Gastrocnemius medialis (tissue), 4 donors: ENCODE results near the gene FANCB. TPM values are rescaled to one million over a fixed set of nuclear protein-coding genes. Genes with fewer than 3 reads are reported as not detected.

ENCODE experiments used
- ATAC-seq, 2 donors: fragments of 150-250 bp; one replicate each; pipeline ENCODE4 v1.9.1; 2016
- DNase-seq, 2 donors: peaks; one replicate each; pipeline ENCODE4 v3.0.0-alpha.2; 2019
- H3K27ac ChIP-seq, 4 donors: fragments of 200-600 bp; sonication (generic); 1 replicate in 1 of 4; 2 replicates in 3 of 4; pipeline ENCODE4 v1.5.1; 2016 to 2018; ENCODE audit warnings: mild to moderate bottlenecking in 2 of 4, moderate library complexity in 1 of 4
- H3K27me3 ChIP-seq, 3 donors: fragments of 200-600 bp; sonication (generic) in 2 of 3; 1 replicate in 1 of 3; 2 replicates in 2 of 3; pipeline versions ENCODE4 v1.5.1 to v1.6.0; 2016 to 2019; ENCODE audit warnings: mild to moderate bottlenecking in 1 of 3, moderate library complexity in 1 of 3
- H3K36me3 ChIP-seq, 2 donors: fragments of 200-600 bp; sonication (generic) in 1 of 2; one replicate each; pipeline ENCODE4 v1.5.1; 2017 to 2018
- H3K4me1 ChIP-seq, 2 donors: fragments of 200-600 bp; sonication (generic) in 1 of 2; one replicate each; pipeline ENCODE4 v1.5.1; 2016 to 2017; ENCODE audit warnings: mild to moderate bottlenecking in 2 of 2
- H3K4me3 ChIP-seq, 4 donors: fragments of 200-600 bp; sonication (generic) in 3 of 4; 1 replicate in 1 of 4; 2 replicates in 3 of 4; pipeline ENCODE4 v1.5.1; 2016 to 2019; ENCODE audit warnings: mild to moderate bottlenecking in 2 of 4
- H3K9me3 ChIP-seq, 3 donors: fragments of 200-600 bp; sonication (generic) in 2 of 3; 1 replicate in 1 of 3; 2 replicates in 2 of 3; pipeline ENCODE4 v1.5.1; 2016 to 2019
- POLR2A ChIP-seq, 2 donors: fragments of 450-650 bp; IDR thresholded peaks; one replicate each; pipeline ENCODE4 v1.6.1; 2017; ENCODE audit warnings: antibody characterized with exemption in 2 of 2, mild to moderate bottlenecking in 2 of 2, moderate library complexity in 2 of 2
- in situ Hi-C, 4 donors: fragments of 200-750 bp; cut with MboI; loops; one replicate each; pipeline versions ENCODE4 v1.15.0 to v1.8.0; 2017; ENCODE audit warnings: low sequenced_read_pairs in 4 of 4
- intact Hi-C: fragments of 100-400 bp; cut with DNase I; formaldehyde crosslinking; loops from one replicate; pipeline ENCODE4 v1.15.1; 2023; ENCODE audit warnings: low total_unique reads
- total RNA-seq, 4 donors: library from RNA; depleted of rRNA; stranded (reverse); fragments of >200 nt; gene quantifications; one replicate each; pipeline versions ENCODE4 v1.1.0 to v1.2.3, GENCODE V29; 2016
- TF ChIP-seq, protein P1 (sequence below), 5 experiments: fragments of 450-650 bp in 3 of 5; fragments of 200-600 bp in 2 of 5; sonication (generic) in 2 of 5; IDR thresholded peaks in 4 of 5; conservative IDR thresholded peaks in 1 of 5; 1 replicate in 4 of 5; 2 replicates in 1 of 5; pipeline ENCODE4 v1.5.1; 2016 to 2019; ENCODE audit warnings: antibody characterized with exemption in 5 of 5, mild to moderate bottlenecking in 3 of 5, moderate library complexity in 3 of 5

Gene FANCB
- total RNA-seq, 4 donors from 2014 or later: 0.11 to 0.41 (median 0.16) TPM; not detected in 1

DNA sequence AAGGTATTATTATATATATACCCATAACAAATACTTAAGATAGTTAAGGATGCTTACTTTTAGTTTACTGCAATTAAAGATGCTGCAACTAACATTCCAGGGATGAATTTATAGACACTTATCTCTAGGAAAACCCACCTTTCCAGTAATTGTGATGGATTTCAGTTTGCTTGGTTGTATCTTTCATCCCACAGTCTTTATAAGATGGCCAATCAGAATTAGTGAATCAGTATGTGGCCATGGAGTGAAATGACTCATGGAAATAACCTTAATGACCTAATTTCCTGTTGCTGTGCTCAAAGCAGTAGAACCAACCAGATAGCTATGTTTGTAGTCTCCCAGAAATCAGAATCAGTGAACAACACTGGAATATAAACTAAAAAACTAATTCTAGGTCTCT, 26.7 kb upstream of the FANCB start:
- TF ChIP-seq, protein P1, sequence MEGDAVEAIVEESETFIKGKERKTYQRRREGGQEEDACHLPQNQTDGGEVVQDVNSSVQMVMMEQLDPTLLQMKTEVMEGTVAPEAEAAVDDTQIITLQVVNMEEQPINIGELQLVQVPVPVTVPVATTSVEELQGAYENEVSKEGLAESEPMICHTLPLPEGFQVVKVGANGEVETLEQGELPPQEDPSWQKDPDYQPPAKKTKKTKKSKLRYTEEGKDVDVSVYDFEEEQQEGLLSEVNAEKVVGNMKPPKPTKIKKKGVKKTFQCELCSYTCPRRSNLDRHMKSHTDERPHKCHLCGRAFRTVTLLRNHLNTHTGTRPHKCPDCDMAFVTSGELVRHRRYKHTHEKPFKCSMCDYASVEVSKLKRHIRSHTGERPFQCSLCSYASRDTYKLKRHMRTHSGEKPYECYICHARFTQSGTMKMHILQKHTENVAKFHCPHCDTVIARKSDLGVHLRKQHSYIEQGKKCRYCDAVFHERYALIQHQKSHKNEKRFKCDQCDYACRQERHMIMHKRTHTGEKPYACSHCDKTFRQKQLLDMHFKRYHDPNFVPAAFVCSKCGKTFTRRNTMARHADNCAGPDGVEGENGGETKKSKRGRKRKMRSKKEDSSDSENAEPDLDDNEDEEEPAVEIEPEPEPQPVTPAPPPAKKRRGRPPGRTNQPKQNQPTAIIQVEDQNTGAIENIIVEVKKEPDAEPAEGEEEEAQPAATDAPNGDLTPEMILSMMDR (IDR thresholded peaks at IDR 0.05 in 4 of 5, conservative IDR thresholded peaks at IDR 0.05 in 1 of 5): no peak
- no peak for TF ChIP-seq POLR2A (IDR thresholded peaks at IDR 0.05)
- H3K27ac ChIP-seq: no peak overlapping the region
- in situ Hi-C loops: no loop called here
- no peaks in the 10 kb centered on the region for H3K36me3 ChIP-seq
- intact Hi-C loops: no loop called here
- H3K9me3 ChIP-seq: no peaks in the 10 kb centered on the region
- no peak overlapping the region for H3K4me3 ChIP-seq
- no peaks in the 10 kb centered on the region for H3K4me1 ChIP-seq
- H3K27me3 ChIP-seq: no peaks in the 10 kb centered on the region
- ATAC-seq (no peak), DNase-seq (no peak)

DNA sequence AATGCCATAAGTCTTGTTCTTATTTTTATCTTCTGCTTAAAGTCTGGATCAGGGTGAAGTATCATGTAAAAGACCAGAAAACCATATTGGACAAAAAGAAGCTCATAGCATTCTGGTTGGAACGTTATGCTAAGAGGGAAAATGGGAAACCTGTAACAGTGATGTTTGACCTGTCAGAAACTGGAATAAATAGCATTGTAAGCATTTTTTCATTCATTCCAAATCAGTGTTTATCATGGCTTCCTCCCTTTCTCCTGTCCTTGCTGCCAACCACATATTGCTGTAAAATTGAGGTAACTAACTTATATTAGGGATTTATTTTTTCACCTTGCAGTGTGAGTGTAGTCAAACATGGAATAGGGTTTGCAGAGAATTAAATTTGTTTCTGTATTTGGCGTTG, 24.2 kb upstream of the FANCB start:
- no peak overlapping the region for H3K27ac ChIP-seq
- H3K4me3 ChIP-seq: no peak overlapping the region
- in situ Hi-C loops: no loop called here
- no peaks in the 10 kb centered on the region for H3K36me3 ChIP-seq
- no peaks in the 10 kb centered on the region for H3K9me3 ChIP-seq
- no peak for ATAC-seq
- intact Hi-C loops: no loop called here
- no peak for DNase-seq
- no peak for TF ChIP-seq POLR2A (IDR thresholded peaks at IDR 0.05)
- TF ChIP-seq, protein P1 (IDR thresholded peaks at IDR 0.05 in 4 of 5, conservative IDR thresholded peaks at IDR 0.05 in 1 of 5): no peak
- no peaks in the 10 kb centered on the region for H3K27me3 ChIP-seq
- H3K4me1 ChIP-seq: no peaks in the 10 kb centered on the region

DNA sequence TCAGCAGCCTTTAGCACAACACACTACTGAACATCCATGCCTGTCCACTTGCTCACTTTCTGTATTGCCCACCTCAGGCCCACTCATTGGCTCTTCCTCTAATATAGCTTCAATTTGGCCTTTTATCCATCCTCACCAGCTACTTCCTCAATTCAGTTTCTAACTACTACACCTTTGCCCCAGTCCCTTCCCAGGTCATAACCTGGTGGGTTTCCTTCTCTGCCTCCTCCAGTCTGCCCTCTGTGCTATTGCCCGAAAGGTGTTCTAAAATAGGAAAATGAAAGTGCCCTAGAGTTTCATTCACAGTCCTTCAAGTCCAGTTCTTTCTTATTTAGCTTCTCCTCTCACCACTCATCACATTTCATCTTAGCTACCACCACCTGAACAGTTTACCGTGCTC, 23.4 kb upstream of the FANCB start:
- DNase-seq (no peak), ATAC-seq (no peak)
- Histone ChIP-seq H3K36me3 (no peaks in the 10 kb centered on the region), H3K4me1 (no peaks in the 10 kb centered on the region), H3K4me3 (no peak overlapping the region), H3K9me3 (no peaks in the 10 kb centered on the region), H3K27ac (no peak overlapping the region), H3K27me3 (no peaks in the 10 kb centered on the region)
- intact Hi-C loops: no loop called here
- TF ChIP-seq, protein P1 (IDR thresholded peaks at IDR 0.05 in 4 of 5, conservative IDR thresholded peaks at IDR 0.05 in 1 of 5): no peak
- TF ChIP-seq POLR2A (IDR thresholded peaks at IDR 0.05): no peak
- in situ Hi-C loops: no loop called here

DNA sequence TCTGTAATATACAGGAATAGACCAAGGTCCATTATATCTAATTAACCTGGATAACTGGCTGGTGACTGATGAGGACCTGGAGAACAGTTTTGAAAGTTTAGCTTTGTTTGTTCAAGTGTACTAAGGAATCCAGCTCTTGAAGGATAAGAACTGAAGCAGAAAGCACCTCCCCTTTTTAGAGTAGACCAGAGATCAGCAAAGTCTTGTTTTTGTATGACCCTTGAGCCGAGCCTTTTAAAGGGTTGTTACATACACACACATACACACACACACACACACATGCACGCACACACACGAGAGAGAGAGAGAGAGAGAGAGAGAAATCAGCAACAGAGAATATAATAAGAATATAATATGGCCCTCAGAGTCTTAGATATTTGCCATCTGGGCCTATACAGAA, 13.4 kb upstream of the FANCB start:
- Histone ChIP-seq H3K27me3 (no peaks in the 10 kb centered on the region), H3K36me3 (no peaks in the 10 kb centered on the region), H3K4me3 (no peak overlapping the region), H3K27ac (no peak overlapping the region), H3K9me3 (no peaks in the 10 kb centered on the region), H3K4me1 (no peaks in the 10 kb centered on the region)
- intact Hi-C loops: no loop called here
- in situ Hi-C loops: no loop called here
- no peak for ATAC-seq
- DNase-seq: no peak
- TF ChIP-seq POLR2A (IDR thresholded peaks at IDR 0.05): no peak
- TF ChIP-seq, protein P1 (IDR thresholded peaks at IDR 0.05 in 4 of 5, conservative IDR thresholded peaks at IDR 0.05 in 1 of 5): no peak

DNA sequence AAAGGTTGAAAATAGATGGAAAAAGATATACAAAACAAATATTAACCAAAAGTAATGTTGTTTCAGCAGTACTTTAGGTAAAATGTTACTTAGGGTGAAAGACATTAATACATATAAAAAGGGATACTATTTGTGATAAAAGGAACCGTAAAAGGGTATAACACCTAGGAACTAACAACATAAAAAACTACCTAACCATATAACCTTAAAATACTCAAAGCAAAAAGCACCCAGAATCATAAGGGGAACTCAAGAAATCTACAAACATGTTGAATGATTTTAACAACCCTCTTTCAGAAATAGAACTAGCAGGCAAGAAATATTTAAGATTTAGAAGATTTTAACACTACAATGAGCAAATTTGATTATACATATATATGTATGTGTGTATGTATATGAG, 11.8 kb upstream of the FANCB start:
- in situ Hi-C loops: no loop called here
- no peaks in the 10 kb centered on the region for H3K9me3 ChIP-seq
- DNase-seq (no peak), ATAC-seq (no peak)
- no peak overlapping the region for H3K4me3 ChIP-seq
- intact Hi-C loops: no loop called here
- H3K36me3 ChIP-seq: no peaks in the 10 kb centered on the region
- TF ChIP-seq POLR2A (IDR thresholded peaks at IDR 0.05): no peak
- TF ChIP-seq, protein P1 (IDR thresholded peaks at IDR 0.05 in 4 of 5, conservative IDR thresholded peaks at IDR 0.05 in 1 of 5): no peak
- no peaks in the 10 kb centered on the region for H3K4me1 ChIP-seq
- no peaks in the 10 kb centered on the region for H3K27me3 ChIP-seq
- H3K27ac ChIP-seq: no peak overlapping the region
